ENCODE measurements around the gene DDX1. TPM values are rescaled to one million over a fixed set of nuclear protein-coding genes. Genes with fewer than 3 reads are reported as not detected.
A peak's percentile ranks its signal among the peaks of the same experiment; 100 is the strongest.

DDX1 gene
- total and polyA plus RNA-seq, 5 experiments from 2014 or later: 39.9 to 64.1 (median 57.7) TPM

DNA sequence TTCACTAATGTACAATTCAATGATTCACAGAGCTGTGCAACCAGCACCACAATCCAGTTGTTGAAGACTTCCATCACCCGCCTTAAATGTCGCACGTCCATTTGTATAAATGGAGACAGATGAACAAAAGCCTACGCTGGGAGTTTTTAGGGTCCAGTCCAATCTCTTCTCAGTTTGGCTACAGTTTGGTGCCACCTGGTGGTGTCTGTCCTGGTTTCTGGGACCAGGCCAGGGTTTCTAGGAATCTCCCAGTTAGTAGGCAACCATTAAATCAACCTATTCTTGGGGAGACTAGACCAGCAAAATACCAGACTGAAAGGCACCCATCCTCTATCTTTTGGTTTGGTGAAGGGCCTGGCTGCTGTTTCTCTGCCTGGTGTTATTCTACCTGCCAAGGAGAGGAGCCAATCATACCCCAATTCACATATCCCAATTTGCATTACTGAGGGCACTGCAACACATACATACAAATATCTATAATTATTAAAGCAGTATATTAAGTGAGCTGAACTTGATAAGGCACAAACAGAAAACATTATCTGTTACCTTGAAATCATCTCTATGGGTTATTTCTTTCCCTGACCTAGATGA is 3.2 kb upstream of the DDX1 start:
- Mint-ChIP-seq H3K4me1 (peaks cover 11 to 26% (median 22%) of the 10 kb centered on the region in 4 donors), H3K4me3 (peak overlapping the region in 1 of 10 donors; percentile 31), H3K9me3 (no peaks in the 10 kb centered on the region), H3K27me3 (peaks cover 0 to under 1% (median 0%) of the 10 kb centered on the region in 5 donors), H3K27ac (no peak overlapping the region), H3K36me3 (no peaks in the 10 kb centered on the region)
- DNase-seq (peak in 1 of 10 donors; percentile 8), ATAC-seq (no peak)
- POLR2A ChIA-PET: interaction anchor here (2.2 kb wide), 1 partner anchor 27 kb away, joined by 8 read pairs; the partner anchor contains the start of gene NBAS

DNA sequence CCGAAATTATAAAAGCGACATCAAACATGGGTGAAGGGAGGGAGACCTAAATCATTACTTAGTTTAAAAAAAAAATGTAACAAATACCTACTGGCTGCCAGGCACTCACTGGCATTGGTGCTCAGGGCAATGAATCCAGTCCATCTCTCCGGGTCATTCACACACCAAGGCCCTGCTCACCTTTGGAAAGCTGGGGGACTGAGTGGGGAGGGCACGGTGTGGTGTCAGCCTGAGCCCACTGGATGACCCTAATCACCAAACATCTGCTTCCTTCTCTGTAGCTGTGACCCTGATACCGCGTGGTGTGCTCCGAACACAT is 336 bp upstream of the DDX1 start:
- POLR2A ChIA-PET: interaction anchor here (0.8 to 2.1 kb wide), 2 partner anchors 26 to 30 kb away, joined by 3 to 13 read pairs; partner anchors contain the start of gene NBAS
- H3K27me3 Mint-ChIP-seq: no peaks in the 10 kb centered on the region
- ATAC-seq (no peak), DNase-seq (no peak)
- H3K4me3 Mint-ChIP-seq: peak overlapping the region; percentile 90 to 98 (median 94)
- H3K36me3 Mint-ChIP-seq: peaks cover 4 to 17% (median 13%) of the 10 kb centered on the region in 3 donors
- peak overlapping the region; percentile 94 to 97 (median 96) for H3K27ac Mint-ChIP-seq
- no peaks in the 10 kb centered on the region for H3K9me3 Mint-ChIP-seq
- peaks cover 16 to 46% (median 43%) of the 10 kb centered on the region in 4 donors for H3K4me1 Mint-ChIP-seq

DNA sequence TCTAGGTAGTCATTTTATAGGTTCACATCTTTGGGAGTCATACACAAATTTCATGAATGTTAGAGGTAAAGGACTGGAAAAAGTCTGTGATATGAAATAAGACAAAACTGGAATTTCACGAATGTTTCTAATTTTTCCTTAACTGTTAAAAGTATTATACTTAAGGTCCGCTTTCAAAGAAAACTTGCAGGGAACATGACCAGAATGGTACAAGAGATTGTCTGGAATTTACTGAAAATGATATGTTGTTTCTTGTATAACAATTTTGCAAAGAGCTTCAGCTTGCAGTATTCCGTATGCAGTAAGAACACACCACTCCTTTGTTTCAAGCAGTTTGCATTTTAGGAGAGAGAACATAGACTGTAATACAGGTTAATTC is 1.6 kb downstream of the DDX1 start:
- peaks cover 6 to 32% (median 14%) of the 10 kb centered on the region in 3 donors for H3K36me3 Mint-ChIP-seq
- POLR2A ChIA-PET: interaction anchor here (1.1 kb wide), 1 partner anchor 9 kb away, joined by 3 read pairs; no protein-coding TSS in a partner anchor
- DNase-seq: no peak

DNA sequence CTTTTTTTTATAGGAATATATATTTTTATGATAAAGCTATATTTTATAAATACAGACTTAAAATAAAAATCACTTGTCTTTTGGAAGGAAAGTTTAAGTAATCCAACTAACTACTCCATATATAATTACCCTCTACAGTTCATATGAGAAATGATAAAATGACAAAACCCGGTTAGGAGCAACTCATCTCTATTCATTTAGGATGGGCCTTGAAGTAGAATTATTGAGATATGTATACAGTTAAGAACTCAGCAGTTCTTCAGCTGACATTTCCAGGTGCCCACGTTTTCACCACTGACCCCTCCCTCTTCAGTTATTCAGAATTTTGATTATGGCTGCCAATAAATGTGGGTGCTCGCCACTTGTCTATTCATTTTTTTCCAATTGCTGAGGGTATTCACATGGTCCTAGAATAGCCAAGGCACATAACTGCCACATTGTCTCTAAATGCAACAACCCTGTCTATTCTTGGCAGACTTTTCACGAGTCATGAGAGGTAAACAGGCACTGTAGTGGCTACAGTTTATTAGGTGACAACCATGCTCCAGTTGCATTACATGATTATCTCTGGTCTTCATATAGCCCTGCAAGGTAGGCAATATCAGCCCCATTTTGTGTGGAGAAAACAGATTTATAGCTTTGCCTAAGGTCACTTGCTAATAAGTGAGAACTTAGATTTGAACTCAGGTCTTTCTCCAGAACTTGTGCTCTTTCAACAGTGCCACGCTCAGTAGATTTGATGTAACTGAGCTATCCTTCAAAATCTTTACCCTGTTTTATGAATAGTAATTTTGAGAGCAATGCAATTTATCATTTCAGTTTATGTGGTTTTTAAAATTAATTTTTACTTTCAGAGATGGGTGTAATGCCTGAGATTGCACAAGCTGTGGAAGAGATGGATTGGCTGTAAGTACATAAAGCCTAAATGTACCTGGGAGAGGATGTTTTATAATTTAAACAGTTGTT is 2.9 kb downstream of the DDX1 start:
- Mint-ChIP-seq H3K27ac (peak overlapping the region in 7 of 10 donors; percentile 6 to 75 (median 35)), H3K36me3 (peaks cover 6 to 42% (median 17%) of the 10 kb centered on the region in 3 donors), H3K4me3 (peak overlapping the region in 2 of 10 donors; percentile 48 to 50), H3K4me1 (peaks cover 16 to 48% (median 44%) of the 10 kb centered on the region in 4 donors), H3K9me3 (no peaks in the 10 kb centered on the region), H3K27me3 (no peaks in the 10 kb centered on the region)
- ATAC-seq (no peak), DNase-seq (no peak)
- POLR2A ChIA-PET: interaction anchor here (0.7 kb wide), 1 partner anchor 23 kb away, joined by 3 read pairs; no protein-coding TSS in a partner anchor

More for the DNA sequence above, 1.6 kb downstream of the DDX1 start:
- peak overlapping the region; percentile 57 to 97 (median 94) for H3K27ac Mint-ChIP-seq
- H3K4me3 Mint-ChIP-seq: peak overlapping the region; percentile 82 to 98 (median 94)
- H3K9me3 Mint-ChIP-seq: no peaks in the 10 kb centered on the region
- ATAC-seq: no peak
- H3K27me3 Mint-ChIP-seq: no peaks in the 10 kb centered on the region
- H3K4me1 Mint-ChIP-seq: peaks cover 16 to 48% (median 44%) of the 10 kb centered on the region in 4 donors

DNA sequence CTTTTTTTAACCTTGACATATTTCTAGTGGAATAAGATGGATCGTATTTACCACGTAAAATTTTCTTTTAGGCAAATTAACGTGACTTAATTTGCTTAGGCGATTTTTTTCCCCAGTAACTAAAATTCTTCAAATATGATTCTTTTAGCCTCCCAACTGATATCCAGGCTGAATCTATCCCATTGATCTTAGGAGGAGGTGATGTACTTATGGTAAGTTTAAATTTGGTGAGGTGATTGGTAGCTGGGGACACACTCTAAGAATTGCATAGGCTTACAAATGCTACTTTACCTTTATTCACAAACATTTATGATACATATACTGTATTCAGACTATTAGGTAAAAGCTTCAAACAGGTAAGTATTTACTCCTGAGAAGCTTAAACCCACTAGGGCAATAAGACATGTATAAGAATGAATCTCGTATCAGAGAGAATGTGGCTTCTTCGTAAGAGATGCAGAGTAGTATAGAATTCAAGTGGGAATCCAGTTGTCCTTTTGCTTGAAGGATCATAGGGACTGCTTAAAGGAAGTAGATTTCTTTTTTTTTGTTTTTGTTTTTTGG is 3.8 kb downstream of the DDX1 start:
- H3K4me1 Mint-ChIP-seq: peaks cover 18 to 48% (median 41%) of the 10 kb centered on the region in 4 donors

DNA sequence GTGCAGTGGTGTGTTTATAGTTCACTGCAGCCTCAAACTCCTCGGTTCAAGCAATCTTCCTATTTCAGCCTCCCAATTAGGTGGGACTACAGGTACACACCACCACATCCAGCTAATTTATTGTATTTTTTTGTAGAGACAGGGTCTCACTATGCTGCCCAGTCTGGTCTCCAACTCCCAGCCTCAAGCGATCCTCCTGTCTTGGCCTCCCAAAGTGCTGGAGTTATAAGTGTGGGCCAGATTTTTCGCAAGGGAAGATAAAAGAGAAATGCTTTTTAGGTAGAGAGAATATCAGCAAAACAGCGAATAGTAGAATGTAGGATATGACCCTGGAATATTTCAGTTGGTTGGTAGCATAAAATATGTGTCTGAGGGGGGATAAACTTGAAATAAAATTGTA is 4.3 kb downstream of the DDX1 start:
- peaks cover 6 to 54% (median 17%) of the 10 kb centered on the region in 3 donors for H3K36me3 Mint-ChIP-seq
- no peak for DNase-seq
- H3K27me3 Mint-ChIP-seq: no peaks in the 10 kb centered on the region
- H3K4me1 Mint-ChIP-seq: peaks cover 20 to 46% (median 39%) of the 10 kb centered on the region in 4 donors
- H3K9me3 Mint-ChIP-seq: no peaks in the 10 kb centered on the region
- peak overlapping the region in 3 of 10 donors; percentile 21 to 77 (median 67) for H3K27ac Mint-ChIP-seq
- POLR2A ChIA-PET: no interaction called here
- no peak overlapping the region for H3K4me3 Mint-ChIP-seq
- no peak for ATAC-seq

More for the DNA sequence above, 3.8 kb downstream of the DDX1 start:
- Mint-ChIP-seq H3K27ac (peak overlapping the region in 2 of 10 donors; percentile 67 to 77), H3K9me3 (no peaks in the 10 kb centered on the region), H3K36me3 (peaks cover 6 to 49% (median 17%) of the 10 kb centered on the region in 3 donors), H3K27me3 (no peaks in the 10 kb centered on the region), H3K4me3 (no peak overlapping the region)
- POLR2A ChIA-PET: no interaction called here
- ATAC-seq (no peak), DNase-seq (no peak)

DNA sequence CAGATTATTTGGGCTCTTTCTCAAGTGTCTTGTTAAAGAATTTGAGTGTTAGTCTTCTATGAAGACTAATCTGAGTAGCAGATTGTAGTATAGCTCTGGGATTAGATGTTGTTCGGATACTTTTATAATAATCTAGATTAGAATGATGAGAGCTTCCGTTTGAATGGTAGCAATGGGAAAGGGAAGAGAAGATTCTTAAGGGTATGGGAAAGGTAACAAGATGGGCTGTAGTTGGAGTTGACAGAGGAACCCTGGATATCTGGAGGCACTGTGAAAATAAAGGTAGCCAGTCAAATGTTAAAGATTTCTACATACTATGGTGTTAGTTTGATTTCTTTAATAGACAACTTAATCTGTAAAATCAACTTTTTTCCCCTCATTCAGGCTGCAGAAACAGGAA is 4.7 kb downstream of the DDX1 start:
- H3K9me3 Mint-ChIP-seq: no peaks in the 10 kb centered on the region
- DNase-seq: no peak
- peaks cover 6 to 58% (median 17%) of the 10 kb centered on the region in 3 donors for H3K36me3 Mint-ChIP-seq
- no peak for ATAC-seq
- H3K4me1 Mint-ChIP-seq: peaks cover 16 to 42% (median 35%) of the 10 kb centered on the region in 4 donors
- H3K27me3 Mint-ChIP-seq: no peaks in the 10 kb centered on the region
- peak overlapping the region in 4 of 10 donors; percentile 5 to 77 (median 60) for H3K27ac Mint-ChIP-seq
- no peak overlapping the region for H3K4me3 Mint-ChIP-seq
- POLR2A ChIA-PET: no interaction called here

DNA sequence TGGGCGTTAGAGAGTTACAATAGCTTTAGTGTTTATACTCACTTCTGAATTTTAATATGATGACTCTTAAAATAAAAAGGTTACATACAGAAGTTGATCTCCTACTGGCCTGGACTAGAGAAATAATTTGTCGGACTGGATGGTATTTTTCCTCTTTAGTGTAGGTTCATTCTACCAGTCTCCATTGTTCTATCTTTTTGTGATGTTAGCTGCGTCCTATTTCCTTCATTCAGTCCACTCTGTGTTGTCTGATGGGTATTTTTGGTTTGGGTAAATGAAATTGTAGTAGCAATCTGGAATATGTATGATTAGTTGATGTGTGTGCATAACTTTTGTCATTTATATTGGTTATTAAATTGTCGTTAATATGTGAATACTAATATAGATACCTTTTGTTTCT is 5.3 kb downstream of the DDX1 start:
- Mint-ChIP-seq H3K4me3 (no peak overlapping the region), H3K27ac (no peak overlapping the region), H3K27me3 (no peaks in the 10 kb centered on the region), H3K4me1 (peaks cover 12 to 37% (median 32%) of the 10 kb centered on the region in 4 donors), H3K9me3 (no peaks in the 10 kb centered on the region), H3K36me3 (peaks cover 6 to 65% (median 20%) of the 10 kb centered on the region in 3 donors)
- POLR2A ChIA-PET: no interaction called here
- no peak for ATAC-seq
- no peak for DNase-seq

DNA sequence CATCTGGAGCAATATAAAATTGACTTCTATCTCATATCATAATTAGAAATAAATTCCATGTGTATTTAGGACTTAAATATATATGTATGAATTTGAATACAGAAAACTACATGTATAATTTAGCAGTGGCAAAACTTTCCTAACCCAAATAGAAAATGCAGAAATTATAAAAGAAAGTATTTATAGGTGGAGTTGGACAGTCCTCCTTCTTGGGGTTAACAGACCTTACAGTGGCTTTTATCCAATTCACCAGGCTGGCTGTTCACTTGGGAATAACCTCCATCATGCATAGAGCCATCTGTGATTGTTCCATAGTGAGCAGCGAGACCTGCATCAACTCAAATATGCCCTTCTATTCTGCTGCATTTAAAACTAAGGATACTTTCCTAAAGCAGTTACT is 8.3 kb downstream of the DDX1 start:
- POLR2A ChIA-PET: no interaction called here
- no peak overlapping the region for H3K27ac Mint-ChIP-seq

DNA sequence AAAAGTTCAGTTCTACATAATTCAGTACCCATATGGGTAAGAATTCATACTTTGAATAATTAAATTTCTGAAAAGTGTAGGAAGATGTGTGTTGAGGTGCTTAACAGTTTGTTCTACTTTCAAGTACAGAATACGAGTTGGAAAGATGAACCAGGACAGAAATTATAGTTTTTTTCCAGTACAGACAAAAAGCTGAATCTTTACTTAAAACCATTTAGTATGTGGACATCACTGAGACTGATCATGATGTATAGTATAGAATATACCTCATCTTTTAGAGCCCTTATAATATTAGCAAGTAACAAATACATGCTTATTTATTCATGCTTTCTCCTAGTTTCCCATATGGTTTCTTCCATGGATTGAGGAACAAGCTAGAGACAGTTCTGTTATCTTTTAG is 10.0 kb downstream of the DDX1 start:
- POLR2A ChIA-PET: interaction anchor here (0.8 kb wide), 1 partner anchor 9 kb away, joined by 3 read pairs; no protein-coding TSS in a partner anchor
- peaks cover 0 to 14% (median 4%) of the 10 kb centered on the region in 4 donors for H3K4me1 Mint-ChIP-seq
- peaks cover 0 to 89% (median 26%) of the 10 kb centered on the region in 3 donors for H3K36me3 Mint-ChIP-seq
- DNase-seq: no peak
- H3K27me3 Mint-ChIP-seq: no peaks in the 10 kb centered on the region
- no peak overlapping the region for H3K4me3 Mint-ChIP-seq
- H3K27ac Mint-ChIP-seq: peak overlapping the region in 1 of 10 donors; percentile 9
- no peaks in the 10 kb centered on the region for H3K9me3 Mint-ChIP-seq
- no peak for ATAC-seq

More for the DNA sequence above, 8.3 kb downstream of the DDX1 start:
- H3K9me3 Mint-ChIP-seq: no peaks in the 10 kb centered on the region
- H3K36me3 Mint-ChIP-seq: peaks cover 6 to 90% (median 26%) of the 10 kb centered on the region in 3 donors
- no peak for ATAC-seq
- peaks cover 5 to 18% (median 10%) of the 10 kb centered on the region in 4 donors for H3K4me1 Mint-ChIP-seq
- no peak for DNase-seq
- H3K4me3 Mint-ChIP-seq: no peak overlapping the region
- no peaks in the 10 kb centered on the region for H3K27me3 Mint-ChIP-seq

DNA sequence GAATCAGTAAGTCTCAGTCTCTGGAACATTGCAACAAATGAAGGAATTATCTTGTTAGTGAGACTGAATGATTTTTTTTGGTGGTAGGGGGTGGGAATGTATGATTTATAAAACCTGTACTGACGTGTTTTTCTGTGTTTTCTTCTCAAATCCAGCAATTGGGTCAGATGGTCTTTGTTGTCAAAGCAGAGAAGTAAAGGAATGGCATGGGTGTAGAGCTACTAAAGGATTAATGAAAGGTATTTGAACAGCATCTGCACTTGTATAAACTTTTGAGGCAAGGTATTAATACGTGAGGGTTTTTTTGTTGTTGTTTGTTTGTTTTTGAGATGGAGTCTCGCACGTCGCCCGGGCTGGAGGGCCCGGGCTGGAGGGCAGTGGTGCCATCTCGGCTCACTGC is 10.7 kb downstream of the DDX1 start:
- Mint-ChIP-seq H3K27ac (no peak overlapping the region), H3K36me3 (peaks cover 0 to 89% (median 31%) of the 10 kb centered on the region in 3 donors), H3K27me3 (no peaks in the 10 kb centered on the region), H3K4me1 (peaks cover 0 to 14% (median 4%) of the 10 kb centered on the region in 4 donors), H3K9me3 (no peaks in the 10 kb centered on the region), H3K4me3 (no peak overlapping the region)
- DNase-seq: no peak
- POLR2A ChIA-PET: interaction anchor here (0.8 kb wide), 1 partner anchor 10 kb away, joined by 3 read pairs; no protein-coding TSS in a partner anchor
- no peak for ATAC-seq

DNA sequence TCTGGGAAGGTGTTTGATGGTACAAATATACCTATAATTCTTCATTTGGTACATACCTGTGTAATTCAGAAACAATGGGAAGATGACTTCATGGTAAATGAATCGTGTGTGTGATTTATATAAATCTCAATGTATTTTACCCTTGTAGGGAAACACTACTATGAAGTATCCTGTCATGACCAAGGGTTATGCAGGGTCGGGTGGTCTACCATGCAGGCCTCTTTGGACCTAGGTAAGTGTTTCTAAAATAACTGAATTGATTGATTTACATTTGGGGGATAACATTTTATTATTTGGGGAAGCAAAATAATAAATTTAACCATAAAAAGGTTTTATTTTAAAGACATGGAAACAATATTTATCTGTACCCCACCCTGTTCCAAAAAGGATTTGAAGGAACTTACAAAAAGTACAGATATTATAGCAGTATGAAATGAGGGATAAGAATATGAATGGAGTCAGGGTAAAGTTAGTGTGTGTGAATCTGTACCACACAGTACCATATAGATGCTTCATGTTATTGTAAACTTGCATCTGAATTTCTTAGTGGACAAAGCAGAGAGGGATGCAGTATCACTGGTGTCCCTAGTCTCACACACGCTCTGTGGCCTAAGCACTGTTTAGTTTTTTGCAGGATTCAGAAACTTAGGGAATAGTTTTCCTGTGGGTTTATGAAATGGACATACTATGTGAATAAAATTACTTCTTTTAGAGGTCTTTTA is 11.5 kb downstream of the DDX1 start:
- ATAC-seq (no peak), DNase-seq (no peak)
- Mint-ChIP-seq H3K9me3 (no peaks in the 10 kb centered on the region), H3K36me3 (peaks cover 0 to 93% (median 35%) of the 10 kb centered on the region in 3 donors), H3K4me1 (peaks cover 0 to 14% (median 4%) of the 10 kb centered on the region in 4 donors), H3K27ac (peak overlapping the region in 2 of 10 donors; percentile 8 to 35), H3K27me3 (no peaks in the 10 kb centered on the region), H3K4me3 (no peak overlapping the region)
- POLR2A ChIA-PET: no interaction called here
